ENCODE data around the gene GLYAT.

GLYAT gene

DNA sequence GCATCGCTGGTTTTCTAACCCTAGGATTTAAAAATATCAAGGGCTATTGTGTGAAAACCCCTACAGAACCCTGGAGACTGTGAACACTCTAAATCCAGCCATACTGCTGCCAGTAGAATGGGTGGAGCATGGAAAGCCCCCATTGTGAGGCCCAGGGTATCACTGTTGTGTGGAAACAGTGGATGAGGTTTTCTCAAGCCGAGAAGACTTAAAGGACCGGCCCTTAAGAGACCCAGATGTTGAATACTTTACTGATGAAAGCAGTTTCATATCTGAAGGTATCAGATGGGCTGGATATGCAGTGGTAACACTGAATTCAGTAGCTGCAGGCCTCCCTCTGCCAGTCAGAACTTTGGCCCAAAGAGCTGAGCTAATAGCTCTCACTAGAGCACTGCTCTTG lies 41.6 kb upstream of the GLYAT start:
- H3K4me3 ChIP-seq (replicated peaks; ENCODE audit: insufficient read depth, low read length): no peak overlapping the region
- no peak for DNase-seq (ENCODE audit: low read depth in 1 of 2, low spot score in 1 of 2)
- TF ChIP-seq SPI1 (IDR thresholded peaks at IDR 0.05; ENCODE audit: borderline replicate concordance, low read depth) (no peak), GABPA (IDR thresholded peaks at IDR 0.05; ENCODE audit: low read depth) (no peak), POLR2AphosphoS5 (IDR thresholded peaks at IDR 0.05; ENCODE audit: low read depth) (no peak)
- TF ChIP-seq, protein P1, sequence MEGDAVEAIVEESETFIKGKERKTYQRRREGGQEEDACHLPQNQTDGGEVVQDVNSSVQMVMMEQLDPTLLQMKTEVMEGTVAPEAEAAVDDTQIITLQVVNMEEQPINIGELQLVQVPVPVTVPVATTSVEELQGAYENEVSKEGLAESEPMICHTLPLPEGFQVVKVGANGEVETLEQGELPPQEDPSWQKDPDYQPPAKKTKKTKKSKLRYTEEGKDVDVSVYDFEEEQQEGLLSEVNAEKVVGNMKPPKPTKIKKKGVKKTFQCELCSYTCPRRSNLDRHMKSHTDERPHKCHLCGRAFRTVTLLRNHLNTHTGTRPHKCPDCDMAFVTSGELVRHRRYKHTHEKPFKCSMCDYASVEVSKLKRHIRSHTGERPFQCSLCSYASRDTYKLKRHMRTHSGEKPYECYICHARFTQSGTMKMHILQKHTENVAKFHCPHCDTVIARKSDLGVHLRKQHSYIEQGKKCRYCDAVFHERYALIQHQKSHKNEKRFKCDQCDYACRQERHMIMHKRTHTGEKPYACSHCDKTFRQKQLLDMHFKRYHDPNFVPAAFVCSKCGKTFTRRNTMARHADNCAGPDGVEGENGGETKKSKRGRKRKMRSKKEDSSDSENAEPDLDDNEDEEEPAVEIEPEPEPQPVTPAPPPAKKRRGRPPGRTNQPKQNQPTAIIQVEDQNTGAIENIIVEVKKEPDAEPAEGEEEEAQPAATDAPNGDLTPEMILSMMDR (IDR thresholded peaks at IDR 0.05; ENCODE audit: insufficient read depth, low read length): no peak
- TF ChIP-seq, protein P2, sequence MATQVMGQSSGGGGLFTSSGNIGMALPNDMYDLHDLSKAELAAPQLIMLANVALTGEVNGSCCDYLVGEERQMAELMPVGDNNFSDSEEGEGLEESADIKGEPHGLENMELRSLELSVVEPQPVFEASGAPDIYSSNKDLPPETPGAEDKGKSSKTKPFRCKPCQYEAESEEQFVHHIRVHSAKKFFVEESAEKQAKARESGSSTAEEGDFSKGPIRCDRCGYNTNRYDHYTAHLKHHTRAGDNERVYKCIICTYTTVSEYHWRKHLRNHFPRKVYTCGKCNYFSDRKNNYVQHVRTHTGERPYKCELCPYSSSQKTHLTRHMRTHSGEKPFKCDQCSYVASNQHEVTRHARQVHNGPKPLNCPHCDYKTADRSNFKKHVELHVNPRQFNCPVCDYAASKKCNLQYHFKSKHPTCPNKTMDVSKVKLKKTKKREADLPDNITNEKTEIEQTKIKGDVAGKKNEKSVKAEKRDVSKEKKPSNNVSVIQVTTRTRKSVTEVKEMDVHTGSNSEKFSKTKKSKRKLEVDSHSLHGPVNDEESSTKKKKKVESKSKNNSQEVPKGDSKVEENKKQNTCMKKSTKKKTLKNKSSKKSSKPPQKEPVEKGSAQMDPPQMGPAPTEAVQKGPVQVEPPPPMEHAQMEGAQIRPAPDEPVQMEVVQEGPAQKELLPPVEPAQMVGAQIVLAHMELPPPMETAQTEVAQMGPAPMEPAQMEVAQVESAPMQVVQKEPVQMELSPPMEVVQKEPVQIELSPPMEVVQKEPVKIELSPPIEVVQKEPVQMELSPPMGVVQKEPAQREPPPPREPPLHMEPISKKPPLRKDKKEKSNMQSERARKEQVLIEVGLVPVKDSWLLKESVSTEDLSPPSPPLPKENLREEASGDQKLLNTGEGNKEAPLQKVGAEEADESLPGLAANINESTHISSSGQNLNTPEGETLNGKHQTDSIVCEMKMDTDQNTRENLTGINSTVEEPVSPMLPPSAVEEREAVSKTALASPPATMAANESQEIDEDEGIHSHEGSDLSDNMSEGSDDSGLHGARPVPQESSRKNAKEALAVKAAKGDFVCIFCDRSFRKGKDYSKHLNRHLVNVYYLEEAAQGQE (IDR thresholded peaks at IDR 0.05; ENCODE audit: insufficient replicate concordance, low read depth): no peak
- H3K27me3 ChIP-seq (ENCODE audit: insufficient read depth, poor library complexity, severe bottlenecking): no peaks in the 10 kb centered on the region
- H3K27ac ChIP-seq (replicated peaks): no peak overlapping the region

DNA sequence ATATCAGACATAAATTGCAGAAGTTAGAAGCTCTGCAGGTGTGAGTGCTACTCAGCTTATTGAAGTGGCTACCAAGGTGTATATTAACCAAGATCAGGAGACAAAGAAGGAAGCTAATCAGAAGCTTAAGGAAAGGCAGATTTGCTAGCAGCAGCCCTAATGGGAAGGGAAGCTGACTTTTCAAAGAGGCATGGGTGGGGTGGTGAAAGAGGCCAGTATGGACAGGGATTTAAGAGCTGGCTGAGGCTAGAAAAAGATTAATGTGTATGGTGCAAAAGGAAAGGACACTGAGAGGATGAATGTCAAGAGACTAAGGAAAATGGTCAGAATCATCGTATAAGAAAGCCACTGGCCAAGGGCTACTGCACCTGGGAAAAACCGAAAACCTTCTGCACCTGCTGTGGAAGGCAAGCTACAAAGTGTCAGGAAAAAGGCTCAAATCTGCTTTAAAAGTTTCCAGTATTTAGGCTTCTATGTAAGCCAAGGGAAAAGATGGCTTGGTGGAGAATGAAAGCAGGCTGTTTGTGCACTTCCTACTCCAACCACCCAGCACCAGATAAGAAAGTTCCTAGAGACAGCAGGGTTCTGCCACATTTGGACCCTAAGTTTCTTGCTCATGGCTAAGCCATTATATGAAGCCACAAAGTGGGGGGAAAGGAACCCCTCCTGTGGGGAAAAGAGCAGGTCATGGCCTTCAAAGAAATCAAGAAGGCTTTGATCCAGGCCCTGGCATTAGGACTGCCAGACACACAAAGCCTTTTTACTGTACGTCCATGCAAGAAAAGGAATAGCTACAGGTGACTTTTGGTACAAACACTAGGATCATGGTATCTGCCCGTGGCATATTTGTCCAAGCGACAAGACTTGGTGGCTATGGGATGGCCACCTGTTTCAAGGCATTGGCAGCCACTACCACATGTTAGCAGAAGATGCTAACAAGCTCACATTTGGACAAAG lies 40.9 kb upstream of the GLYAT start:
- DNase-seq (ENCODE audit: low read depth in 1 of 2, low spot score in 1 of 2): no peak
- TF ChIP-seq, protein P1 (IDR thresholded peaks at IDR 0.05; ENCODE audit: insufficient read depth, low read length): no peak
- TF ChIP-seq GABPA (IDR thresholded peaks at IDR 0.05; ENCODE audit: low read depth) (no peak), POLR2AphosphoS5 (IDR thresholded peaks at IDR 0.05; ENCODE audit: low read depth) (no peak)
- Histone ChIP-seq H3K27ac (replicated peaks) (no peak overlapping the region), H3K27me3 (ENCODE audit: insufficient read depth, poor library complexity, severe bottlenecking) (no peaks in the 10 kb centered on the region), H3K4me3 (replicated peaks; ENCODE audit: insufficient read depth, low read length) (no peak overlapping the region)

DNA sequence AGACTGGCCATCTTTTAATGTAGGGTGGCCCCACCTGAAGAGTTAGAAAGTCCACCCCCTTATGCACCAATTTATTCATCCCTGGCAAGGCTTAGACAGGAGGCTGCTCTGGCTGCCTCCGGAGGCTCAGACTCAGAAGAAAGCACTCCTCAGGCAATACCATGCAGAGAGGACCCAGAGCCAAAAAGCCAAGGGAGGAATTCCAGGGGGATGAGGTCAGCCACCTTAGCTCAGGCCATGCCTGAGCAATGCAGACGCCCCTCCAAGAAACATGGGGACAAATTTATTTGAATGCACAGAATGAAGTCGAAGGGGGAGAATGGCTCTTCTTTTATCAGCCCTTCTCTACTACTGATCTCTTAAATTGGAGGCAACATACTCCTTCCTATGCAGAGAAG lies 39.7 kb upstream of the GLYAT start:
- DNase-seq (ENCODE audit: low read depth in 1 of 2, low spot score in 1 of 2): no peak
- no peak for TF ChIP-seq SPI1 (IDR thresholded peaks at IDR 0.05; ENCODE audit: borderline replicate concordance, low read depth)
- no peak for TF ChIP-seq GABPA (IDR thresholded peaks at IDR 0.05; ENCODE audit: low read depth)
- TF ChIP-seq, protein P1 (IDR thresholded peaks at IDR 0.05; ENCODE audit: insufficient read depth, low read length): no peak
- TF ChIP-seq POLR2AphosphoS5 (IDR thresholded peaks at IDR 0.05; ENCODE audit: low read depth): no peak
- TF ChIP-seq, protein P2 (IDR thresholded peaks at IDR 0.05; ENCODE audit: insufficient replicate concordance, low read depth): no peak
- Histone ChIP-seq H3K27me3 (ENCODE audit: insufficient read depth, poor library complexity, severe bottlenecking) (no peaks in the 10 kb centered on the region), H3K27ac (replicated peaks) (no peak overlapping the region), H3K4me3 (replicated peaks; ENCODE audit: insufficient read depth, low read length) (no peak overlapping the region)
